ENCODE measurements around the gene TLCD5. TPM values are rescaled to one million over a fixed set of nuclear protein-coding genes. Genes with fewer than 3 reads are reported as not detected.

The TLCD5 gene
- total RNA-seq, 1 donor from 2014 or later = 11.6 TPM

GRCh38 chr11:120293038-120293800 lies 31.9 kb upstream of the TLCD5 start:
- Mint-ChIP-seq H3K9me3 (no peaks in the 10 kb centered on the region), H3K4me3 (no peak overlapping the region), H3K27me3 (peaks cover 52% of the 10 kb centered on the region), H3K36me3 (no peaks in the 10 kb centered on the region), H3K4me1 (ENCODE audit: unreplicated experiment) (peaks cover 9% of the 10 kb centered on the region), H3K27ac (no peak overlapping the region)
- TF ChIP-seq CTCF (conservative IDR thresholded peaks at IDR 0.05) = no peak
- DNase-seq (ENCODE audit: extremely low spot score, unreplicated experiment) = no peak

DNA sequence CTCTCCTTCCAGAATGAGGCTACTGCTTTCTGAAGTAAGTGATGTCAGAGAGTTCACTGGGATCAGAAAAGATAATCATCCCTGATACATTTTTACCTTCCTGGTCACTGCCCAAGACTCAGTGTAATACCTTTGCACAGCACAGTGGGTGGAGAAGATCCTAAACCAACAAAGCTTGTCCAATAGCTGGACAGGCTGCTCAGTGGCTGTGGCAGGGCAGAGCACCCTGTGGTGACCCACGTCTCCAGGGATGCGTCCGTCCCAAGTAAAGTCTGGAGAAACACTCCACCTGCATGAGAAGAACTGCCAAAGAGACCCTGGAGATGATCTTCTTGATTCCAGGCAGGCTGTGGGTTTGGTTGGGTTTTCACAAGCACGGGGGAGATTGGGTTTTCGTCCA lies 31.0 kb upstream of the TLCD5 start:
- H3K4me1 Mint-ChIP-seq (ENCODE audit: unreplicated experiment) = peaks cover 9% of the 10 kb centered on the region
- H3K9me3 Mint-ChIP-seq = no peaks in the 10 kb centered on the region
- no peaks in the 10 kb centered on the region for H3K36me3 Mint-ChIP-seq
- H3K27ac Mint-ChIP-seq = no peak overlapping the region
- no peak overlapping the region for H3K4me3 Mint-ChIP-seq
- peaks cover 55% of the 10 kb centered on the region for H3K27me3 Mint-ChIP-seq
- no peak for DNase-seq (ENCODE audit: extremely low spot score, unreplicated experiment)
- no peak for TF ChIP-seq CTCF (conservative IDR thresholded peaks at IDR 0.05)

GRCh38 chr11:120295099-120295498 lies 30.0 kb upstream of the TLCD5 start:
- no peaks in the 10 kb centered on the region for H3K9me3 Mint-ChIP-seq

GRCh38 chr11:120296554-120296953 lies 28.5 kb upstream of the TLCD5 start:
- DNase-seq (ENCODE audit: extremely low spot score, unreplicated experiment) = no peak
- H3K27me3 Mint-ChIP-seq = peaks cover 46% of the 10 kb centered on the region
- H3K4me3 Mint-ChIP-seq = no peak overlapping the region
- no peaks in the 10 kb centered on the region for H3K36me3 Mint-ChIP-seq
- no peaks in the 10 kb centered on the region for H3K9me3 Mint-ChIP-seq
- TF ChIP-seq CTCF (conservative IDR thresholded peaks at IDR 0.05) = no peak
- peaks cover 4% of the 10 kb centered on the region for H3K4me1 Mint-ChIP-seq (ENCODE audit: unreplicated experiment)
- no peak overlapping the region for H3K27ac Mint-ChIP-seq

More at GRCh38 chr11:120295099-120295498, 30.0 kb upstream of the TLCD5 start:
- TF ChIP-seq CTCF (conservative IDR thresholded peaks at IDR 0.05) = no peak
- no peak for DNase-seq (ENCODE audit: extremely low spot score, unreplicated experiment)
- Mint-ChIP-seq H3K4me3 (no peak overlapping the region), H3K36me3 (no peaks in the 10 kb centered on the region), H3K27me3 (peaks cover 53% of the 10 kb centered on the region), H3K27ac (no peak overlapping the region), H3K4me1 (ENCODE audit: unreplicated experiment) (peaks cover 4% of the 10 kb centered on the region)

- Mint-ChIP-seq H3K36me3 (no peaks in the 10 kb centered on the region), H3K27me3 (peaks cover 40% of the 10 kb centered on the region), H3K4me3 (no peak overlapping the region), H3K9me3 (no peaks in the 10 kb centered on the region), H3K27ac (no peak overlapping the region), H3K4me1 (ENCODE audit: unreplicated experiment) (peaks cover 4% of the 10 kb centered on the region)
- TF ChIP-seq CTCF (conservative IDR thresholded peaks at IDR 0.05) = no peak
- no peak for DNase-seq (ENCODE audit: extremely low spot score, unreplicated experiment)
Measured at GRCh38 chr11:120298461-120298860, 26.6 kb upstream of the TLCD5 start.
